HCT116 (cell line): ENCODE data around the gene TBC1D22B. TPM values are rescaled to one million over a fixed set of nuclear protein-coding genes. Genes with fewer than 3 reads are reported as not detected.

Experiments used
- ATAC-seq: fragments of 200-7000 bp; cut with Tn5 transposase; 2 replicates; pipeline ENCODE4 v1.9.1; 2020; ENCODE audit warnings: mild to moderate bottlenecking, moderate library complexity
- BruUV-seq: library from RNA; stranded (reverse); fragments of 400-500 nt; replicated peaks from 2 replicates; lab custom pipeline; 2021; lab: Mats Ljungman, UMichigan
- CTCF ChIA-PET: fragments of 300-600 bp; sonication (Branson Sonifier 250); formaldehyde crosslinking; loops from one replicate; lab custom pipeline; 2021; ENCODE audit warnings: antibody characterized with exemption; lab: Charles Lee
- POLR2A ChIA-PET: fragments of 300-600, 350-600 bp; sonication (Branson Sonifier 250); formaldehyde crosslinking; loops from one replicate; lab custom pipeline; 2021; ENCODE audit warnings: antibody characterized with exemption; lab: Charles Lee
- RAD21 ChIA-PET, 2 experiments: fragments of 300-600 bp; sonication (Branson Sonifier 250); formaldehyde crosslinking; loops; one replicate each; lab custom pipeline; 2023; ENCODE audit warnings: low total read pairs in 2 of 2; ENCODE audit not compliant: uncharacterized antibody in 2 of 2, unreplicated experiment in 2 of 2, low non-redundant PET in 1 of 2; lab: Charles Lee
- DNase-seq: peaks from one replicate; pipeline ENCODE4 v3.0.0-alpha.2; 2010; ENCODE audit warnings: low read depth, low spot score
- H2AFZ ChIP-seq: fragments of 200-600 bp; shearing (Covaris generic), sonication (generic); 2 replicates; pipeline ENCODE4 v1.6.1; 2017; ENCODE audit warnings: low read depth, mixed run types, mixed read lengths, antibody characterized with exemption, low read length; ENCODE audit not compliant: poor library complexity, severe bottlenecking
- H3K27ac ChIP-seq: 2 replicates; pipeline ENCODE4 v1.5.1; 2012; ENCODE audit warnings: low read depth, low read length
- H3K27me3 ChIP-seq: fragments of 200-600 bp; sonication (generic); 2 replicates; pipeline ENCODE4 v1.6.1; 2016; ENCODE audit warnings: mixed run types, low read length, mixed read lengths; ENCODE audit not compliant: insufficient read depth
- H3K36me3 ChIP-seq, 2 experiments: fragments of 200-500 bp in 1 of 2; fragments of 200-600 bp in 1 of 2; sonication (Bioruptor generic) in 1 of 2; sonication (generic) in 1 of 2; 2 replicates each; pipeline versions ENCODE4 v1.5.1 to v1.6.1; 2014 to 2016; ENCODE audit warnings: low read length in 2 of 2, inconsistent platforms in 1 of 2, mixed read lengths in 1 of 2, mixed run types in 1 of 2; ENCODE audit not compliant: insufficient read depth in 2 of 2, control insufficient read depth in 1 of 2
- H3K4me1 ChIP-seq, 2 experiments: fragments of 200-600 bp in 1 of 2; sonication (generic) in 1 of 2; 2 replicates each; pipeline versions ENCODE4 v1.5.1 to v1.6.1; 2012 to 2017; ENCODE audit warnings: low read length in 2 of 2, inconsistent platforms in 1 of 2, mild to moderate bottlenecking in 1 of 2, mixed read lengths in 1 of 2, mixed run types in 1 of 2, moderate library complexity in 1 of 2; ENCODE audit not compliant: insufficient read depth in 2 of 2, control insufficient read depth in 1 of 2
- H3K4me2 ChIP-seq: fragments of 200-600 bp; sonication (generic); 2 replicates; pipeline ENCODE4 v1.6.1; 2017; ENCODE audit warnings: mixed run types, low read length, mixed read lengths
- H3K4me3 ChIP-seq, 2 experiments: fragments of 200-600 bp in 1 of 2; sonication (generic) in 1 of 2; replicated peaks in 1 of 2; 2 replicates each; pipeline ENCODE4 v1.5.1; 2011 to 2016; ENCODE audit warnings: low read length in 2 of 2, control low read depth in 1 of 2, low read depth in 1 of 2, mild to moderate bottlenecking in 1 of 2, mixed read lengths in 1 of 2, mixed run types in 1 of 2
- H3K79me2 ChIP-seq: fragments of 200-600 bp; sonication (generic); 2 replicates; pipeline ENCODE4 v1.6.1; 2017; ENCODE audit warnings: mild to moderate bottlenecking, mixed run types, low read length, moderate library complexity, mixed read lengths; ENCODE audit not compliant: insufficient read depth
- H3K9ac ChIP-seq: fragments of 200-600 bp; sonication (generic); 2 replicates; pipeline ENCODE4 v1.6.1; 2016; ENCODE audit warnings: low read length, mixed read lengths
- H3K9me2 ChIP-seq: fragments of 200-600 bp; sonication (generic), shearing (Covaris generic); 2 replicates; pipeline ENCODE4 v1.6.1; 2017; ENCODE audit warnings: mixed run types, mild to moderate bottlenecking, moderate library complexity; ENCODE audit not compliant: insufficient read depth
- H3K9me3 ChIP-seq, 2 experiments: fragments of 200-500 bp in 1 of 2; fragments of 200-600 bp in 1 of 2; sonication (Bioruptor generic) in 1 of 2; sonication (generic) in 1 of 2; 2 replicates each; pipeline ENCODE4 v1.6.1; 2014 to 2017; ENCODE audit warnings: low read length in 2 of 2, mixed read lengths in 2 of 2, inconsistent platforms in 1 of 2, low read depth in 1 of 2, mild to moderate bottlenecking in 1 of 2, mixed run types in 1 of 2, moderate library complexity in 1 of 2; ENCODE audit not compliant: control insufficient read depth in 1 of 2, insufficient read depth in 1 of 2
- H4K20me1 ChIP-seq: fragments of 200-600 bp; sonication (generic), shearing (Covaris generic); 2 replicates; pipeline ENCODE4 v1.6.1; 2017; ENCODE audit warnings: mixed run types, mild to moderate bottlenecking, moderate library complexity; ENCODE audit not compliant: insufficient read depth
- ATF3 ChIP-seq: IDR thresholded peaks from 2 replicates; pipeline ENCODE4 v1.6.1; 2012
- CBX3 ChIP-seq: IDR thresholded peaks from 2 replicates; pipeline ENCODE4 v1.6.1; 2012; ENCODE audit warnings: low read depth
- CEBPB ChIP-seq: IDR thresholded peaks from 2 replicates; pipeline ENCODE4 v1.6.1; 2012; ENCODE audit warnings: low read depth
- EGR1 ChIP-seq: IDR thresholded peaks from 2 replicates; pipeline ENCODE4 v1.6.1; 2012; ENCODE audit warnings: low read depth
- ELF1 ChIP-seq: IDR thresholded peaks from 2 replicates; pipeline ENCODE4 v1.6.1; 2012; ENCODE audit warnings: low read depth, borderline replicate concordance
- EZH2 ChIP-seq: fragments of 200-600 bp; sonication (generic); IDR thresholded peaks from 2 replicates; pipeline ENCODE4 v1.6.1; 2017; ENCODE audit warnings: antibody characterized with exemption, mixed run types
- FOSL1 ChIP-seq: IDR thresholded peaks from 2 replicates; pipeline ENCODE4 v1.6.1; 2012; ENCODE audit warnings: low read depth
- MAX ChIP-seq: IDR thresholded peaks from 2 replicates; pipeline ENCODE4 v1.6.1; 2012
- POLR2AphosphoS5 ChIP-seq: IDR thresholded peaks from 2 replicates; pipeline ENCODE4 v1.6.1; 2011; ENCODE audit warnings: mild to moderate bottlenecking, low read depth, low read length, moderate library complexity
- RAD21 ChIP-seq: IDR thresholded peaks from 2 replicates; pipeline ENCODE4 v1.6.1; 2012; ENCODE audit warnings: low read depth, mild to moderate bottlenecking
- SIN3A ChIP-seq: IDR thresholded peaks from 2 replicates; pipeline ENCODE4 v1.6.1; 2012; ENCODE audit warnings: low read depth
- SRF ChIP-seq: IDR thresholded peaks from 2 replicates; pipeline ENCODE4 v1.6.1; 2012; ENCODE audit warnings: low read depth
- YY1 ChIP-seq: IDR thresholded peaks from 2 replicates; pipeline ENCODE4 v1.6.1; 2011; ENCODE audit warnings: low read length, low read depth, moderate library complexity, mild to moderate bottlenecking; ENCODE audit not compliant: insufficient replicate concordance; ENCODE audit errors: extremely low read depth
- ZBTB33 ChIP-seq: IDR thresholded peaks from 2 replicates; pipeline ENCODE4 v1.6.1; 2011; ENCODE audit warnings: mild to moderate bottlenecking, low read length, moderate library complexity; ENCODE audit not compliant: insufficient replicate concordance; ENCODE audit errors: extremely low read depth
- ZFX ChIP-seq: fragments of 450-650 bp; IDR thresholded peaks from 2 replicates; pipeline ENCODE4 v1.6.1; 2017
- ZNF274 ChIP-seq: fragments of 200-500 bp; sonication (Bioruptor generic); IDR thresholded peaks from 2 replicates; pipeline ENCODE4 v1.6.1; 2014; ENCODE audit warnings: mild to moderate bottlenecking, low read depth, low read length, inconsistent platforms
- intact Hi-C: fragments of 100-400 bp; cut with micrococcal nuclease; formaldehyde crosslinking; loops from 2 replicates; pipeline ENCODE4 v1.10.0; 2022
- total RNA-seq: library from RNA; stranded (reverse); gene quantifications from one replicate; pipeline ENCODE4 v1.2.1, GENCODE V29; 2021; ENCODE audit not compliant: unreplicated experiment

Gene TBC1D22B
- total RNA-seq, 1 experiment from 2014 or later: 9.1 TPM

DNA sequence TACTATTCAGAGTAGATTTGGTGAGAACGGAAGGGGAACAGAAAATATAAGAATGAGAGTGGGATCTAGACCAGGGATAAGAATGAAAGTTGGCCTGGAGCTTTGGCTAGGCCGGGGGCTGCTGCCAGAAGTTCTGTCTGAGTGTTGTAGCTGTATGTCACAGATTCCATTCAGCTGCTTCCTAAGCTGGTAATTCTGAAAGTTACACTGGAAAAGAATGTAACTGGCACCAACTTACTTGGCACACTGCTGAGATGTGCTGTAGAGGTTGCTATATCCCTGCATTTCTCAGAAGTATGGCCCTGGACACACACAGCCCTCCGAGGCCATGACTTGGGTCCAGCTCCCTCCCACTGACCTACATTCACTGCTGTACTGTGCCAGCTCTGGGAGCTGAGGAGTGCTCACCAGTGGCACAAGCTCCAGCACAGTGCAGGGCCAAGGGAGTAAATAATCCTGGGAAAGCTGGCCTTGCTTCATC lies 26.1 kb downstream of the TBC1D22B start:
- DNase-seq: no peak
- intact Hi-C loops: no loop called here

DNA sequence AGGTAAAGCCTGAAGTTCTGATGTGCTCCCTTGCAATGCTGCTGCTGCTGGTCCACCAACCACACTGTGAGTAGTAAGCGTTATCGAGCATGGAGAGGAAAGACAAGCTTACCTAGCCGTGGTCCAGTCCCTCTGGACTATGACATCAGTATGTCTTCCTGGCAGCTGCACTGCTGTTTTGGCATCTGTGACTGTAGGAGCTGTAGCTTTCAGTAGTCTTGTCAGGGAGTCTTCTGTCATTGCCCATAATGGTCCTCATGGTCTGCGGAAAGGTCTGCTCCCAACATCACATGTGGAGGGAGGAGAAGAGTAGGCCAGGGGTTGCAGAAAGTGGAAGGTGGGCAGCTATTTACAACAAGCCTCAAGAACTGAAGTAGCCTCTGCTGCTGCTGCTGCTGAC lies 27.2 kb downstream of the TBC1D22B start:
- Histone ChIP-seq H3K4me1 (0 out of 4 replicates have a peak, but pooled peaks cover 0 to 3% of the 10 kb centered on the region in 2 experiments), H3K79me2 (no peaks in the 10 kb centered on the region), H3K4me3 (no peak overlapping the region), H3K9ac (no peak overlapping the region), H3K4me2 (no peak overlapping the region), H4K20me1 (0 out of 2 replicates have a peak, but pooled peaks cover 6% of the 10 kb centered on the region), H3K27me3 (no peaks in the 10 kb centered on the region), H2AFZ (no peak overlapping the region), H3K27ac (no peak overlapping the region), H3K36me3 (peaks cover 12 to 33% of the 10 kb centered on the region in 2 experiments), H3K9me2 (no peaks in the 10 kb centered on the region), H3K9me3 (no peaks in the 10 kb centered on the region)
- no peak for DNase-seq
- POLR2A ChIA-PET: no interaction called here
- no peak for ATAC-seq
- BruUV-seq: no TSS peak
- CTCF ChIA-PET: no interaction called here
- RAD21 ChIA-PET: no interaction called here
- intact Hi-C loops: no loop called here
- TF ChIP-seq CBX3: no peak
- no peak for TF ChIP-seq SIN3A
- TF ChIP-seq ZNF274: no peak
- no peak for TF ChIP-seq POLR2AphosphoS5
- TF ChIP-seq RAD21: no peak
- TF ChIP-seq CEBPB: no peak
- no peak for TF ChIP-seq SRF
- no peak for TF ChIP-seq EZH2
- TF ChIP-seq ATF3: no peak
- TF ChIP-seq MAX: no peak
- no peak for TF ChIP-seq FOSL1
- no peak for TF ChIP-seq YY1
- no peak for TF ChIP-seq ELF1
- TF ChIP-seq ZBTB33: no peak
- TF ChIP-seq EGR1: no peak

More for the DNA sequence above, 26.1 kb downstream of the TBC1D22B start:
- H3K79me2 ChIP-seq: no peaks in the 10 kb centered on the region
- H3K27ac ChIP-seq: no peak overlapping the region
- ChIA-PET POLR2A (no interaction called here), RAD21 (no interaction called here), CTCF (no interaction called here)
- H4K20me1 ChIP-seq: 0 out of 2 replicates have a peak, but pooled peaks cover 6% of the 10 kb centered on the region
- no TSS peak for BruUV-seq
- no peaks in the 10 kb centered on the region for H3K9me3 ChIP-seq
- TF ChIP-seq ZFX (no peak), MAX (no peak), ZNF274 (no peak)
- no peak for ATAC-seq
- H3K36me3 ChIP-seq: peaks cover 12 to 33% of the 10 kb centered on the region in 2 experiments
- H3K4me2 ChIP-seq: no peak overlapping the region
- H3K4me1 ChIP-seq: 0 out of 4 replicates have a peak, but pooled peaks cover 0 to 3% of the 10 kb centered on the region in 2 experiments
- no peak overlapping the region for H3K4me3 ChIP-seq
- H3K9me2 ChIP-seq: no peaks in the 10 kb centered on the region
- no peaks in the 10 kb centered on the region for H3K27me3 ChIP-seq
- H3K9ac ChIP-seq: no peak overlapping the region
- no peak overlapping the region for H2AFZ ChIP-seq
